Cardiac fibroblast (primary cell): Measurements from ENCODE around the gene PLEKHG1.

Experiments used
- DNase-seq, 2 donors: peaks; one replicate each; pipeline versions ENCODE4 v3.0.0 to v3.0.0-alpha.2; 2010; ENCODE audit warnings: low read depth in 2 of 2
- H3K4me3 ChIP-seq, 2 donors: replicated peaks in 1 of 2; 1 replicate in 1 of 2; 2 replicates in 1 of 2; pipeline ENCODE4 v1.5.1; 2011; ENCODE audit warnings: low read depth in 2 of 2, low read length in 2 of 2, mild to moderate bottlenecking in 2 of 2, moderate library complexity in 1 of 2
- TF ChIP-seq, protein P1 (sequence below): IDR thresholded peaks from one replicate; pipeline ENCODE4 v1.5.1; 2011; ENCODE audit warnings: low read depth, mild to moderate bottlenecking, low read length, inconsistent platforms

Gene PLEKHG1

DNA sequence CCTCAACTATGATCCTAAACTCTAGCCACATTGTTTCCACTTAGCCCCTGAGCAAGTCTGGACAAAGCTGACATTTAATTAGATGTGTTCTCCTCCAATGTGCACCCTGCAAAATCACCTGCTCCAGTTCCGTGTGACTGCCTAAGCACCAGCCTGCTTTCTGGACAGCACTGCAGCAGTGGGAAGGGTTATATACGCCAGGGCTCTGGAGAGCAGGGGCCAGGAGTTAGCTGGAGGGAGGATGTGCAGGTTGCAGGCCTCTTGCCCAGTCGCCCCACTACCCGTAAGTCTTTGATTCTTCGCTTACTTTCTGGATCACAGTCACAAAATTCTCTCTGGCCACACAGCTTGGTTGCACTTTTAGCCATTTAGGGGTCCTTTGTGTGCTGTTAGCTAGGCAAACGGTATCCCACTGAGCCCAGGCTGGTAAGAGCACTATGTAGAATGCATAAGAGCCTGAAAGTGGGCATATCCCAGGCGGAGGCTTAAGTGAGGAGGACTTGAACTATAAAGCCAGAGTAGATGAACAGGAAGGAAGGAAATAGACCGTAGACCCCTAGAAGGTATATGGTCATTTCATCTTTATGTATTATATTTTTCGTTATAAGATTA lies 10.7 kb upstream of the PLEKHG1 start:
- no peak for DNase-seq
- TF ChIP-seq, protein P1, sequence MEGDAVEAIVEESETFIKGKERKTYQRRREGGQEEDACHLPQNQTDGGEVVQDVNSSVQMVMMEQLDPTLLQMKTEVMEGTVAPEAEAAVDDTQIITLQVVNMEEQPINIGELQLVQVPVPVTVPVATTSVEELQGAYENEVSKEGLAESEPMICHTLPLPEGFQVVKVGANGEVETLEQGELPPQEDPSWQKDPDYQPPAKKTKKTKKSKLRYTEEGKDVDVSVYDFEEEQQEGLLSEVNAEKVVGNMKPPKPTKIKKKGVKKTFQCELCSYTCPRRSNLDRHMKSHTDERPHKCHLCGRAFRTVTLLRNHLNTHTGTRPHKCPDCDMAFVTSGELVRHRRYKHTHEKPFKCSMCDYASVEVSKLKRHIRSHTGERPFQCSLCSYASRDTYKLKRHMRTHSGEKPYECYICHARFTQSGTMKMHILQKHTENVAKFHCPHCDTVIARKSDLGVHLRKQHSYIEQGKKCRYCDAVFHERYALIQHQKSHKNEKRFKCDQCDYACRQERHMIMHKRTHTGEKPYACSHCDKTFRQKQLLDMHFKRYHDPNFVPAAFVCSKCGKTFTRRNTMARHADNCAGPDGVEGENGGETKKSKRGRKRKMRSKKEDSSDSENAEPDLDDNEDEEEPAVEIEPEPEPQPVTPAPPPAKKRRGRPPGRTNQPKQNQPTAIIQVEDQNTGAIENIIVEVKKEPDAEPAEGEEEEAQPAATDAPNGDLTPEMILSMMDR = no peak
- no peak overlapping the region for H3K4me3 ChIP-seq

DNA sequence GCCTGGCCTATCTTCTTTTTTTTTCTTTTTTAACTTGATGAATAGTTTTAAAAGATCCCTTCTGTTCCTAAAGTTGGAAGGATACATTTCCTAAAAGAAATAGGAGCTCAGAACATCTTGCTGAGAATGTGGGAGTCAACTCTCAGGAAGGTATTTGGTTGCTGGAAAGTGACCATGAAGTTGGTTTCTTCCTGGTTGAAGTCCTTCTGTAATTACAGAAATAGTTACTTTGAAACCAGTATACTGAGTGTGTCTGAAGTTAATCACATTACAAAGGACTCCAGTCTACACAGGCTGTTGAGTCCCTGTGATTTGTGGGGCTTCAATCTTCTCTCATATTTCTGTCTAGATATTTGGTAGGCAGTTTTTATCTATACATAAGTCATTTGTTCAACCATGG lies 9.8 kb upstream of the PLEKHG1 start:
- TF ChIP-seq, protein P1 = no peak

DNA sequence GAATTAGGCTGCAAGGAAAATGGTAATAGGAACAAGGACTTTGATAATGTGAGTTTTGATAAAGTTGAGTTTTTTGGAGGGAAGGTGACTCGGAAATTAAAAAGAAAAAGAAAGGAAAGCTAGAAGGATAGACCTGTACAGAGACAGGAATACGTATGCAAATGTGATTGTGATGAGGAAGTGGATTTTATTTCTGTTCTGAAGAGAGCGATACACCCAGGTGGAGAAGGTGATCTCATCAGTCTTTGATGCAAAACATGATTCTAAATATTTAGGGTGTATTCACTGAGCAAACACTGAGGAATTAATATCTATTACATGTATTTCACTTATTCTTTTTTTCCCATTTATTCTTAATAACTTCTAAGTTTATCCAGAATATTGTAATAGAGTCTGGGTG lies 9.2 kb upstream of the PLEKHG1 start:
- DNase-seq = no peak
- H3K4me3 ChIP-seq = no peak overlapping the region
- TF ChIP-seq, protein P1 = no peak

More for the DNA sequence above, 9.8 kb upstream of the PLEKHG1 start:
- H3K4me3 ChIP-seq = no peak overlapping the region
- DNase-seq = no peak

DNA sequence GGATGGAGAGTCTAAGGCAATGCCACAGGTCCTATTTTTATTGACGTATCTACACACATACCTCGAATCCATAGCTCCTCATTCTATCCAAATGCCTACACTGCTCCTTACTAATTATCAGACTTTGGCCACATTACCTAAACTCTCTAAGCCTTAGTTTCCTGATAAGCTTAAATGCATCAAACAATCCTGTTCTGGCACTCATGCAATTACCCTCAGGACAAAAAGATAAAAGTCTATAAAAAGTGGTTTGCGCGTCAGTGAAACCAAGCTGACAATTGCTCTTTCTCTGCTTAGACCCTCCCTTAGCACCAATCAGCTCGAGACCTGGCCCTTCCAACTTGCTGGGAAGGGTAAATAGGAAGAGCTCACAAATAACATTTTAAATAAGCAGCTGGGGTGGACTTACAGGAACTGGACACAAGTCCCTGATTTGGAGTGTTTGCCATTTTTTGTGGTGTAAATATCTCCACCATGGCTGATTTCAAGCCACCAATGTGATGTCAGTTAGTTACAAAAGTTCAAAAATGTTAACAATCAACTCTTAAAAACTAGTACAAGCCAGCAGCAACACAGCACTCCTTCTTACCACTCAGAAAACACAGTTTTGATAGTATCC lies 7.2 kb upstream of the PLEKHG1 start:
- TF ChIP-seq, protein P1 = no peak
- H3K4me3 ChIP-seq = no peak overlapping the region
- no peak for DNase-seq

DNA sequence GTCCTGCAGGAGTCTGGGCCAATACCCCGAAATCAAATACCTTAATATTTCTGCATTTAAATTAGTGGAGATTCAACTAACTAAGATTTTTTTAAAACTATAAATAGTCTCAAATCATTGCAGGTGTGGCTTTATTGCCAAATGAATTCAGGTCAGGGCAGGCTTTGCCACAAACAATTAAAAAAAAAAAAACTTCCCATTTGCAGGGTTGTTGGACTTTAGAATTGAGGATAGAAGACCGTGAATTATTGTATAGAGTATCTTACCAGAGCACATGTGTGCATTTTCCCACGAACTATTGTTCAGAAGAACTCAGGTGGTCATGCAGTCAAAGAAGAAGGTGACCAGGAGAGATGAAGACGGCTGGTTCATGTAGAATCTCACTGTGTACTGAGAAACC lies 6.6 kb upstream of the PLEKHG1 start:
- no peak overlapping the region for H3K4me3 ChIP-seq
- DNase-seq = no peak
- TF ChIP-seq, protein P1 = no peak

DNA sequence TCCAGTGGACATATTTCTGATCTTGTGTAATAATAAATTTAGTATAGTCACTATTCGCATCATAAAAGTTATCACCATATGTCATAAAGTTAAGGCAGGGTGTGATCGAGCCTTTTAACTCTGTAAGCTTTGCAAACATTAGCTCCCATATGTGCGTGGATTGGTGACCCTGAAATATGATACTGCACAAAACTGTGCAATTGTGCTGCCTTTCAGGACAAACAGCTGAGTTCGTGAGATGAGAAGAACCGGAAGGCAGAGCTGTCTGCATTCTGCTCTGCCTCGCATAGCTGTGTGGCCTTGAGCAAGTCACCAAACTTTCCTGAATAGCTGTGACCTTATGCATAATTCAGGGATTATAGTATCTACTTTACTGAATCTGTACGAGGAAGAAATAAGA lies 3.2 kb upstream of the PLEKHG1 start:
- TF ChIP-seq, protein P1 = no peak
- no peak for DNase-seq
- H3K4me3 ChIP-seq = no peak overlapping the region
